ENCODE data around the gene CSGALNACT2. TPM values are rescaled to one million over a fixed set of nuclear protein-coding genes. Genes with fewer than 3 reads are reported as not detected.

Gene CSGALNACT2
- polyA plus RNA-seq, 1 of the 3 experiments (the other 2 are of a cell fraction): 11.5 TPM

DNA sequence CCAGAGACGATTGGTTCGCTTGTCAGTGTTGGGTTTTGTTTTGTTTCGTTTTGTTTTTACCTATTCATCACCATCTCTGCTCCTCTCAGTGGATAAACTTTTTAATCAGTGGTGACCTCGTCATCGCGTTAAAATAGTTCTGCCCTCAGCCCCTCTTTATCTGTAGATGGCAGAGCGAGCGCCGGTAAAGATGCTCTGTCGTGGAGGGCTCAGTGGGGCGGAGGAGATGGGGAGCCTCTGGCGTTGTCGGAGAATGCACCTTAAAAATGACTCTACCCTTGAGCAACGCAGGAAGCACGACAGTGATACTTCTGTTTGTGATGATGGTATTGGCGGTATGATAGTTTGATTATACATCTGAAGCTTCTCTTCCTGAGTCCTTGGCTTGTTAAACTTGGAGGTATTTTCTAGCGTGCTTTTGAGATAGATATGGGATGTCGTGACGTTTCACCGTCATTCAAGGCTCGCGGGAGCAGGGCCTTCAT is 554 bp downstream of the CSGALNACT2 start:
- ChIA-PET POLR2A (interaction anchor here (0.9 kb wide), 1 partner anchor 10 kb away, joined by 3 read pairs; no protein-coding TSS in a partner anchor), CTCF (interaction anchor here (0.9 to 1.7 kb wide), 6 partner anchors 16 to 212 kb away, joined by 3 to 5 read pairs (median 4); no protein-coding TSS in a partner anchor)
- H3K9me2 ChIP-seq: no peaks in the 10 kb centered on the region
- H3K4me1 ChIP-seq (ENCODE audit: control insufficient read depth in 1 of 2, insufficient read depth in 2 of 2, low read depth in 1 of 2, low read length in 1 of 2): peaks cover 13 to 14% of the 10 kb centered on the region in 2 experiments; a peak in 3 of 4 replicates
- peaks cover 41% of the 10 kb centered on the region for H4K20me1 ChIP-seq (ENCODE audit: insufficient read depth)
- peak overlapping the region; percentile 93 to 97 for H3K27ac ChIP-seq (ENCODE audit: low read depth in 2 of 2, low read length in 1 of 2)
- WGBS (ENCODE audit: low lambda C conversion rate): 1% methylated on average over 22 of the region's 22 CpGs
- H2AFZ ChIP-seq (ENCODE audit: low read depth): peak overlapping the region; percentile 56
- peaks cover 70% of the 10 kb centered on the region for H3K79me2 ChIP-seq (ENCODE audit: insufficient read depth)
- no peaks in the 10 kb centered on the region for H3K27me3 ChIP-seq (ENCODE audit: insufficient read depth)
- peak overlapping the region; percentile 75 for H3K4me2 ChIP-seq
- peak; percentile 67 for DNase-seq
- H3F3A ChIP-seq (replicated peaks; ENCODE audit: insufficient read depth): peaks cover 14% of the 10 kb centered on the region
- peaks cover 0 to 5% of the 10 kb centered on the region in 2 experiments for H3K36me3 ChIP-seq (replicated peaks in 1 of 2; ENCODE audit: control insufficient read depth in 1 of 2, insufficient read depth in 2 of 2, low read length in 1 of 2)
- H3K9ac ChIP-seq: peak overlapping the region; percentile 96
- H3K9me3 ChIP-seq: no peaks in the 10 kb centered on the region
- peak overlapping the region; percentile 92 to 93 for H3K4me3 ChIP-seq (ENCODE audit: low read depth in 2 of 2, low read length in 1 of 2)
- TF ChIP-seq, protein P1, sequence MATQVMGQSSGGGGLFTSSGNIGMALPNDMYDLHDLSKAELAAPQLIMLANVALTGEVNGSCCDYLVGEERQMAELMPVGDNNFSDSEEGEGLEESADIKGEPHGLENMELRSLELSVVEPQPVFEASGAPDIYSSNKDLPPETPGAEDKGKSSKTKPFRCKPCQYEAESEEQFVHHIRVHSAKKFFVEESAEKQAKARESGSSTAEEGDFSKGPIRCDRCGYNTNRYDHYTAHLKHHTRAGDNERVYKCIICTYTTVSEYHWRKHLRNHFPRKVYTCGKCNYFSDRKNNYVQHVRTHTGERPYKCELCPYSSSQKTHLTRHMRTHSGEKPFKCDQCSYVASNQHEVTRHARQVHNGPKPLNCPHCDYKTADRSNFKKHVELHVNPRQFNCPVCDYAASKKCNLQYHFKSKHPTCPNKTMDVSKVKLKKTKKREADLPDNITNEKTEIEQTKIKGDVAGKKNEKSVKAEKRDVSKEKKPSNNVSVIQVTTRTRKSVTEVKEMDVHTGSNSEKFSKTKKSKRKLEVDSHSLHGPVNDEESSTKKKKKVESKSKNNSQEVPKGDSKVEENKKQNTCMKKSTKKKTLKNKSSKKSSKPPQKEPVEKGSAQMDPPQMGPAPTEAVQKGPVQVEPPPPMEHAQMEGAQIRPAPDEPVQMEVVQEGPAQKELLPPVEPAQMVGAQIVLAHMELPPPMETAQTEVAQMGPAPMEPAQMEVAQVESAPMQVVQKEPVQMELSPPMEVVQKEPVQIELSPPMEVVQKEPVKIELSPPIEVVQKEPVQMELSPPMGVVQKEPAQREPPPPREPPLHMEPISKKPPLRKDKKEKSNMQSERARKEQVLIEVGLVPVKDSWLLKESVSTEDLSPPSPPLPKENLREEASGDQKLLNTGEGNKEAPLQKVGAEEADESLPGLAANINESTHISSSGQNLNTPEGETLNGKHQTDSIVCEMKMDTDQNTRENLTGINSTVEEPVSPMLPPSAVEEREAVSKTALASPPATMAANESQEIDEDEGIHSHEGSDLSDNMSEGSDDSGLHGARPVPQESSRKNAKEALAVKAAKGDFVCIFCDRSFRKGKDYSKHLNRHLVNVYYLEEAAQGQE (IDR thresholded peaks at IDR 0.05; ENCODE audit: low read depth, low read length): no peak
- 0 out of 2 replicates have a peak, but pooled peaks have one; percentile 2 for TF ChIP-seq RAD21 (IDR thresholded peaks at IDR 0.05; ENCODE audit: low read length)

GRCh38 chr10:43141421-43141820 is 3.2 kb downstream of the CSGALNACT2 start:
- peaks cover 64% of the 10 kb centered on the region for H4K20me1 ChIP-seq (ENCODE audit: insufficient read depth)
- H3K36me3 ChIP-seq (replicated peaks in 1 of 2; ENCODE audit: control insufficient read depth in 1 of 2, insufficient read depth in 2 of 2, low read length in 1 of 2): peaks cover 0 to 5% of the 10 kb centered on the region in 2 experiments
- no peak overlapping the region for H3K4me2 ChIP-seq
- DNase-seq: no peak
- H3K27me3 ChIP-seq (ENCODE audit: insufficient read depth): no peaks in the 10 kb centered on the region
- no peak overlapping the region for H2AFZ ChIP-seq (ENCODE audit: low read depth)
- H3K9me2 ChIP-seq: no peaks in the 10 kb centered on the region
- no peak overlapping the region for H3K27ac ChIP-seq (ENCODE audit: low read depth in 2 of 2, low read length in 1 of 2)
- TF ChIP-seq, protein P2, sequence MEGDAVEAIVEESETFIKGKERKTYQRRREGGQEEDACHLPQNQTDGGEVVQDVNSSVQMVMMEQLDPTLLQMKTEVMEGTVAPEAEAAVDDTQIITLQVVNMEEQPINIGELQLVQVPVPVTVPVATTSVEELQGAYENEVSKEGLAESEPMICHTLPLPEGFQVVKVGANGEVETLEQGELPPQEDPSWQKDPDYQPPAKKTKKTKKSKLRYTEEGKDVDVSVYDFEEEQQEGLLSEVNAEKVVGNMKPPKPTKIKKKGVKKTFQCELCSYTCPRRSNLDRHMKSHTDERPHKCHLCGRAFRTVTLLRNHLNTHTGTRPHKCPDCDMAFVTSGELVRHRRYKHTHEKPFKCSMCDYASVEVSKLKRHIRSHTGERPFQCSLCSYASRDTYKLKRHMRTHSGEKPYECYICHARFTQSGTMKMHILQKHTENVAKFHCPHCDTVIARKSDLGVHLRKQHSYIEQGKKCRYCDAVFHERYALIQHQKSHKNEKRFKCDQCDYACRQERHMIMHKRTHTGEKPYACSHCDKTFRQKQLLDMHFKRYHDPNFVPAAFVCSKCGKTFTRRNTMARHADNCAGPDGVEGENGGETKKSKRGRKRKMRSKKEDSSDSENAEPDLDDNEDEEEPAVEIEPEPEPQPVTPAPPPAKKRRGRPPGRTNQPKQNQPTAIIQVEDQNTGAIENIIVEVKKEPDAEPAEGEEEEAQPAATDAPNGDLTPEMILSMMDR (IDR thresholded peaks at IDR 0.05): no peak
- TF ChIP-seq NFIC (IDR thresholded peaks at IDR 0.05; ENCODE audit: borderline replicate concordance): no peak
- TF ChIP-seq IRF3 (IDR thresholded peaks at IDR 0.05; ENCODE audit: low read depth, low read length): no peak
- TF ChIP-seq RCOR1 (IDR thresholded peaks at IDR 0.05; ENCODE audit: low read length): no peak
- no peak for TF ChIP-seq MAX (IDR thresholded peaks at IDR 0.05; ENCODE audit: low read depth)
- peaks cover 93% of the 10 kb centered on the region for H3K79me2 ChIP-seq (ENCODE audit: insufficient read depth)
- 97% methylated on average over 5 of the region's 5 CpGs for WGBS (ENCODE audit: low lambda C conversion rate)
- H3K9me3 ChIP-seq: no peaks in the 10 kb centered on the region
- H3K4me1 ChIP-seq (ENCODE audit: control insufficient read depth in 1 of 2, insufficient read depth in 2 of 2, low read depth in 1 of 2, low read length in 1 of 2): peaks cover 7 to 12% of the 10 kb centered on the region in 2 experiments; a peak in 3 of 4 replicates
- H3K4me3 ChIP-seq (ENCODE audit: low read depth in 2 of 2, low read length in 1 of 2): no peak overlapping the region
- no peak overlapping the region for H3K9ac ChIP-seq
- ChIA-PET POLR2A (no interaction called here), CTCF (interaction anchor here (1.5 kb wide), 1 partner anchor 63 kb away, joined by 4 read pairs; no protein-coding TSS in a partner anchor)
- peaks cover 14% of the 10 kb centered on the region for H3F3A ChIP-seq (replicated peaks; ENCODE audit: insufficient read depth)

All from SK-N-SH (cell line).